HG02840 (cell line): Measurements from ENCODE around the gene PFKM.
"Not testable (repeated sequence)": the region's sequence is repeated elsewhere in the genome, so short reads cannot be mapped to it uniquely, and the experiment has no call there.

ENCODE experiments used
- ATAC-seq: cut with Tn5 transposase; IDR thresholded peaks from one replicate; pipeline ENCODE4 v1.9.1; 2021; ENCODE audit warnings: mild to moderate bottlenecking, moderate library complexity, moderate number of reproducible peaks; ENCODE audit not compliant: unreplicated experiment, low FRiP score

The PFKM gene

DNA sequence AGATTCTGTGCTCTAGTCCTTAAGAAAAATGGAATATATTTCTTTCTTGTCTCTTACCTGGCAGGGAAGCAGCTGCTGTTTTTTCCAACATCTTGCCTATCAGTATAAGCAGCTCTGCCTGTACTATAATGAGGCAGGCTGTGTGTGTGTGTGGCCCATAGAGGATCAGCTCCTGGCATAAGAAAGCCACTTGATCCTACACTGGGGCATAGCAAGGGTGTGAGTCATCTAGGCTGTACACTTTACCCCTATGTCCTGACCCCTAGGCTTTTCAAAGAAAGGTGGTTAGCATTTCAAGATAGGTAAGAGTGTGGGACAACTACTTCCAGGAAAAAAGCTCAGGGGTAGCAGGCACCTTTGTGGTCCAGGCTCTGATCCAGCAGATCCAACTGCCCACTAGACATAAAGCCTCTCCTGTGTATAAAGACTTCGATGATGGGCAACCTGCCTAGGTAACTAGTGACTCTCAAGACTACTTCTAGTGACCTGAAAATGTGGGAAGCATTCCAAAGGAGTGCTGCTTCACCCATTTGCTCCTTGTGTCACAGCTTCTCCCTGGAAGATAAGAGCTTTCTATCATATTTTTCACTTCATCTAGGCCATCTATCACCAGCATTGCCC is 8.4 kb upstream of the PFKM start:
- no peak for ATAC-seq

DNA sequence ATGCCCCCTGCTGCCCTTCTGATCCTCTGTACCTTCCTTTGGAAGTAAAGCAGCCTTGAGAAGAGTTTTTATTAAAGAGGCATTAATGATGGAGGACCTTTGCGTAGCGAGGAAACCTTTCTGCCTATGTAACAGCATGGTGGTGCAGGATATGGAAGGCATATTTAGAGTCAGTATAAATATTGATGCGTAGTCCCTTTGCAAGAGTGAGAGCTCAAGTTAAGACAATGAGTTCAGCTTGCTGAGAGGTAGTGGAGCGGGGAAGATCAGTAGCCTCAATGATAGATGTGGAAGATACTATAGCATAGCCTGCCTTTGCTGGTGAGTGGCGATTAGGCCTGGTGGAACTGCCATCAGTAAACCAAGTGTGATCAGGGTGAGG is 7.9 kb upstream of the PFKM start:
- not testable (repeated sequence) for ATAC-seq

DNA sequence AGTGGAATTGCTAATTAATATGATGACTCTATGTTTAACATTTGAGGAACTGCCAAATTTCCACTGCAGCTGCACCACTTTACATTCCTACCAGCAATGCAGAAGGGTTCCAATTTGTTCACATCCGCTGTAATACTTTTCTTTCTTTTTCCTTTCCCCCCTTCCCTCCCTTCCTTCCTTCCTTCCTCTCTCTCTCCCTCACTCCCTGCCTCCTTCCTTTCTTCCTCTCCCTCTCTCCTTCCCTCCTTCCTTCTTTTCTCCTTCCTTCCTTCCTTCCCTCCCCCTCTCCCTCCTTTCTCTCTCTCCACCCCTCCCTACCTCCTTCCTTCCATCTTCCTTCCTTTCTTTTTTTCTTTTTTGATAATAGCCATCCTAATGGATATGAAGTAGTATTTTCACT is 3.2 kb upstream of the PFKM start:
- ATAC-seq = no peak

DNA sequence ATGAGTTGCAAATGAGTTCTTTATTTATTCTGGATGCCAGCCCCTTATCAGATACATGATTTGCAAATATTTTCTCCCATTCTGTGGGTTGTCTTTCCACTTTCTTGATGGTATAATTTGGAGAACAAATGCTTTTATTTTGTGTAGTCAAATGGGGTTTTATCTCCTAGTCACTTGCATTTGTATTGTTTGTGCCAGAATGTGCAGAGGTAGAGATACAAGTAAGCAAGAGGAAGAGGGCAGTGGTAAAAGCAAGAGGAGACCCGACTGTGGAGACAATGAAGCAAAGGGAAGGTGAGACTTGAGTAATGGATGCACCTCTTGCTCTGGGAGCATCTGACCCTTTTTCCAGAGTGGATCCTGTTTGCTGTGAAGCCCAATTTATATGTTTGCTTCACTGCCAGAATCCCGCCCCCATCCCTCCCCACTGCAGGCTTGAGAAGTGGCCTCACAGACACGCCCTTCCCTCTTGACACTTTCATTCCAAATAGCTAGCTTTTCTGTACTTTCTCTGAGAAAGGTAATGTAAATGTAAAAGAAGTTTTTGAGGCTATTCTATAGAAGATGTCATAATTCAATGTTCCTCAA is 786 bp upstream of the PFKM start:
- no peak for ATAC-seq

DNA sequence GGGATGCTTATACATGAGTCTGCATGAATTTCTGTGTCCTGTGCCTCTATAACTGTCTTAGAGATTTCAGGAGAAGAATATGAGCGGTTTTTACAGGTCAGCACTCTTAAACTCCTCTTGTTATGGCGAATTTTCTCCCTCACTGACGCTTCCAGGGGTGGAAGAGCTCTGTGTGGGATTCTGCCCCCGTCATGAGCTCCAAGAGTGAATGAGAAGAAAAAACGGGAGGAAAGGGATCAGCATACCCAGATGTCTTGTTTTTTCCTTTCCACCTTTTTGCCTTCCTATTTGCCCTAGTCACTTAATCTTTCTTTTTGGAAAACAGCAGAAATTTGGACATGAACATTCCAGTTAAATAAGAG is 651 bp downstream of the PFKM start:
- ATAC-seq = no peak

DNA sequence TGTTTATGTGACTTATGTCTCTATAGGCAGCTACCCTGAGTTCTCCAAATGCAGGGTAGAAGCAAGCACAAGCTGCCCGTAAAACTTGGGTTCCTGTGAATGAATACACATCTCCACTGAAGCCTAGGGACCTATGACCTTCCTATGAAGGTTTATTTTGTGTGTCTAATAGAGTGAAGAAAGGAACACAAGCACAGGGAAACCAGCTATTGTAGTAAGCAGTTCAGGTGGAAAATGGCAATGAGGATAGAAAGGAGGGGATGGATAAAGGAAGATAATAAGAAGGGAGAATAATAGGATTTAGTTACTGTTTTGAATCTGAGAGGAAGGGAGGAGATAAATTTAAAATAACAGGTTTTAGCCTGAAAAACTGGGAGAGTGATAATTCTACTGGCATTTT is 2.4 kb downstream of the PFKM start:
- no peak for ATAC-seq

DNA sequence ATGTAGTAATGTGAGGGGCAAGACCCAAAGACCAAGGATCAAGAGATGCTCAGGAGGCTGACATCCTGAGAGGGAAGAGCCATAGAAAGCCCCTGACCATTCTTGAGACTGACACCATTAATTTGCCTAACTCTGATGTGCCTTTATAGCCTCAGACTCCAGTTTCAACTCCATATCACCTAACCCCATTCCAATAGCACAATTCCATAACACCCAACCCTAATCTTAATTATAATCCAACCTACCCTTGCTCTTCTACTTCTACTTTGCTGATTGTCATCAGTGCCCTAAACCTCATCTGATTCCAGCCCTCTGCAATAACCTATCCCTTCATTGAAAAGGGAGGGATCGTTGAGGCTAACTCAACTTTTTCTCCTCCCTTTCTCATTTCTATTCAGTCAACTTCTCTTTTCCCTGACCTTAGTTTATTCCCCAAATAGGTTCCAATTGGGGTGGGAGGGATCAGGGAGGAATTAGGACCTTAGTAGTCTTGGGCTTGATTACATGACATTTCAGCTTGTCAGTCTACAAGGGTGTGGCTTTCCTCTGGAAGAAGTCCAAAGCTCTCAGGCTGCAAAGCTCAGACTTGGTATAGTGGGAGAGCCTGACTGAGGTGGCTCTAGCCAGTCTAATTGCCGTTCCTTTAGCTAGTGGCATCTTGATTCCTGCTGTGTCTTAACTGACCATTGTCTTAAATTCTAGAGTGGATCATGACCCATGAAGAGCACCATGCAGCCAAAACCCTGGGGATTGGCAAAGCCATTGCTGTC is 3.1 kb downstream of the PFKM start:
- no peak for ATAC-seq

DNA sequence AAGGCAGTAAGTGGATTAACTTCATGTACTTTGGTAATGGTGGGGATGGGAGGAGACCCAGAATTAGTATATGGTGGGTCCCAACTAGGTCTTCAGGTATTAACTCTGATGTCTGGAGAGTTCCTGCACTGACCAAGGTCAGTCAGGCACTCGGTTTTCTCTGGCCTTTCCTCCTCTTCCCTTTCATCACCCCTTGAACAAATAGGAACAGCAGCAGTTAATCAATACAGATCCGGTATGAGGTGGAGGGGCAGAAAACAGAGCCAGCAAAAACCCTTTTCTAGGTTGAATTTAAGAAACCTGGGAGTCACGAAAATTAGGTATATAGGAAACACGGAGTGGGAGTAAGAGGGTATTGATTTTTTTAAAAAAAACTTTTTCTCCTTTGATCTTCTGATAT is 4.0 kb downstream of the PFKM start:
- no peak for ATAC-seq

DNA sequence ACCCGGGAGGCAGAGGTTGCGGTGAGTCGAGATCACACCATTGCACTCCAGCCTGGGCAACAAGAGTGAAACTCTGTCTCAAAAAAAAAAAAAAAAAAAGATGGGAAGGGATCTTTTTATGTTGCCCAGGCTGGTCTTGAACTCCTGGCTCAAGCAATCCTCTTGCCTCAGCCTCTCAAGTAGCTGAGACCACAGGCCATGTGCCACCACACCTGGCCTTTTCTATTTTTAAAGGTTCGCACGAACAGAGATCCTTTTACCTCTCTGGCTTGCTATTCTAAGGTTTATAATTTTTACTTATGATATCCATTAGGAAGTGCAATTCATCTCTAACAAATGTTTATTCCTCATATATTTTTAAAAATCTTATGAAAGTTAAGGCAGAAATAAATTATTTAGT is 6.4 kb downstream of the PFKM start:
- not testable (repeated sequence) for ATAC-seq

DNA sequence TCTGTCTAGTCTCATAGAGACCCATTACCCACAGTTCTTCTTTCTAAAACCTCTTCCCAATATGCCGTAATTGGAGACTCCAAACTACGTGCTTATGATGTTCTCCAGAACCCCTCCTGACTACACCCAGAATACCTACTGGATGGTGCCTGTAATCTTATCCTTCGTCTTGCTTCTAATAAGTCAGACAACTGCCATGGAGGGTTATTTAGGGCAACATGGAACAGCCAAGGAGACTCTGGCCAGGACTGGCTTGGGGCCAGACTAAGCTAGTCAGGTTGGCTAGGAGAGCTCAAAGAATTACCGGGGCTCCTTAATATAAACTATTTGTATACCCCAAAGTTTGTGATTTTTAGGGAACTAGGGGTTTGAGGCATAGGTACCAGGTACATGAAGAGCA is 6.8 kb downstream of the PFKM start:
- ATAC-seq = no peak

DNA sequence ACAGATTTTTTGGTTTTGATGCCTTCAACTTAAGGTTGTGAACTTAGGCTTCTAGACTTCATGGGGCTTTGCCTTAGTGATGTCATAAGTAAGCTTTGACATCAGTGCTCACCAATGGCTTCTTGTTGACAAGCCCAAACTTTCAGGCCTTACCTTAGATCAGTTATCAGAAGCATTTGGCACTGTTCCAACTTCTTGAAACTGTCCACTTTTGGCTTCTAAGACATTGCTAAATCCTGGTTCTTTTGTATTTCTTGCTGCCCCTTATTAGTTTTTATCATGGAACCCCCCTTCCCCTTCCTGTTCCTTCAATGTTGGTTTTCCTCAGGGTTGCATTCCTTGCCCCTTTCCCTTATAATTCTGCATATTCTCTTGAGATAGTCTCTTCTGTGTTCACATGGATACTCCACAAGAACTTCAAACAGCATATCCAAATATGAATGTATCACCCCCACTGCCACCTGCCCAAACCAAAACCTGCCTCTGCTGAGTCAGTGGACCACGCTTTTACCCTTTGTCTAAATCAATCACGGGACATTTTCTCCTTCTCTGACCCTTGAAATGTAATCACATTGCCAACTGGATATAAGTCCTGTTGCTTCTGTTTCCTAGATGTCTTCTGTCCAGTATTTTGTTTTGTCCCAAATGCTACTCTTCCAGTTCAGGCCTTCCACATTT is 7.9 kb downstream of the PFKM start:
- no peak for ATAC-seq

DNA sequence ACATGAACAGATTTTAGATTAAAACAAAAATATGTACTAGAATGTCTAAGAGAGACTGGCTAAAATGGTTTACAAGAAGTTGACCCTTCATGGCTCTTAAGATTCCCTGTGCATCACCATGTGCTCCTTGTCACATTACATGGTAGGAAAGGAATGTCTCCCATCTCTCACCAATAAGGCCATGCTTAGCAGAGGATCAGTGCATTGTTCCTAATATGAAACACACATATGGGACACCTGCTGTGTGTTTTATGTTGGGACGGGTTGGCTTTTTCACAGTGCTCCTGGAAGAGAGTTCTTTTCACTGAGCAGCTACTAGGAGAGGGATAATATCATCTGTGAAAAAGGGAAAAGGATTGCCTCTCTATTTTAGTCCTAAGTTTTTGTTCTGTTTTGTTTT is 9.6 kb downstream of the PFKM start:
- no peak for ATAC-seq

DNA sequence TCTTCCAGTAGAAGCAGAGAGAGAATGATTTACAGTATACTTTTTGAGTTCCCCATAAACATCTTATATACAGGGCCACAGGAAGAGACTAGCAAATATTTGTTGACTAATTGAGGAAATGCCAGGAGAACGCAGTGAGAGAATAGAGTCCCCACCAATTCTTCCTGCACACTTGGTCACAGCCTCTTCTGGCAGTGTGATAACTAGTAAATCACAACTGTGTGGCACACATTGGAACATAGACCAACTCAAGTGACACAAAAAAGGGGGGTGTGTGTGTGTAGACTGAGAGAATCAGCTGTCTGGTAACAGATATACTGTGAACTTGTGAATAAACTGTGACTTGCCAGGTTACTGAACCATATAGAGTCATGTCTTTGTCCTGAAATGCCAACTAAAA is 10.2 kb downstream of the PFKM start:
- no peak for ATAC-seq

DNA sequence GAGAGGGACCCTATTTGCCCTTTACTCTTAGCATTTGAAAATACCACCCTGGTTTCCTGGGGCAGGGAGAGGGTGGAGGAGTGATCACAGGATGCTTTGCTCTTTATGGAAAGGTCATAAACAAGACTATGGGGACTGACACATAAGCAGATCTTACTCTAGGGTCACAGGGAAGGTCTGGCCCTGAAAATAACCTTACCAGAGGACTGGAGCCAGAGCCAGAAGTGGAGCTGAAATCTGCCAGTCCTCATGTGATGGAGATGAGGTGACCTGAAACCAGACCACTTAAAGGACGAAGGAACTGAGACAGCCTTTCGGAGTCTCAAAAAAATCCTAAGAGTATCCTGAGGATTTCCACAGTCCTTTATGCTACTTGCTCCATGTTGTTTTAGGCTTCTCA is 12.4 kb downstream of the PFKM start:
- no peak for ATAC-seq

DNA sequence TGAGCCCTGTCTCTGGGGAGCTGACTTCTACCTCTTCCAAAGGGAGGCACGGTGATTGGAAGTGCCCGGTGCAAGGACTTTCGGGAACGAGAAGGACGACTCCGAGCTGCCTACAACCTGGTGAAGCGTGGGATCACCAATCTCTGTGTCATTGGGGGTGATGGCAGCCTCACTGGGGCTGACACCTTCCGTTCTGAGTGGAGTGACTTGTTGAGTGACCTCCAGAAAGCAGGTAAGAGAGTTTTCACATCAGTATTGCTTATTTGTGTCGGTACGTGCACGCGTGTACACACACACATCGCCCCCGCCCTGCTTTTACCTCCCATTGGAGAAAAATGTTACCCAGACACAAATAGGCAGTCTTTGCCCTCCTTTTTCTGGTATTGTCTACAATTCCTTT is 13.7 kb downstream of the PFKM start:
- ATAC-seq = no peak

DNA sequence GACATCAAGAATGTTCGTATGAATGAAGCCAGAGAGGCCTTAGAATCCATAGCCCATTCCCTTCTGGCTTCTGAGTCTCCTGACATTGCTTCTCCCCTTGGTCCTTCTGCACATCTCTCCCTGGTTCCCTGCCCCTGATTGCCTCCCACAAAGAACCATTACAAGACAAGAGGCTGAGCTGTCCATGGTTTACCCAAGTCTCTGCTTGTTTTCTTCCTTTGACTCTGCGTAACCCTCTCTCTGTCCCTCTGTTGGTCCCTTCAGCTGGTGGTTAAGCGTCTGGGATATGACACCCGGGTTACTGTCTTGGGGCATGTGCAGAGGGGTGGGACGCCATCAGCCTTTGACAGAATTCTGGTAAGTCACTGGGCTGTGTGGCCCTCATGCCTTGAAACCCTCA is 15.9 kb downstream of the PFKM start:
- no peak for ATAC-seq

DNA sequence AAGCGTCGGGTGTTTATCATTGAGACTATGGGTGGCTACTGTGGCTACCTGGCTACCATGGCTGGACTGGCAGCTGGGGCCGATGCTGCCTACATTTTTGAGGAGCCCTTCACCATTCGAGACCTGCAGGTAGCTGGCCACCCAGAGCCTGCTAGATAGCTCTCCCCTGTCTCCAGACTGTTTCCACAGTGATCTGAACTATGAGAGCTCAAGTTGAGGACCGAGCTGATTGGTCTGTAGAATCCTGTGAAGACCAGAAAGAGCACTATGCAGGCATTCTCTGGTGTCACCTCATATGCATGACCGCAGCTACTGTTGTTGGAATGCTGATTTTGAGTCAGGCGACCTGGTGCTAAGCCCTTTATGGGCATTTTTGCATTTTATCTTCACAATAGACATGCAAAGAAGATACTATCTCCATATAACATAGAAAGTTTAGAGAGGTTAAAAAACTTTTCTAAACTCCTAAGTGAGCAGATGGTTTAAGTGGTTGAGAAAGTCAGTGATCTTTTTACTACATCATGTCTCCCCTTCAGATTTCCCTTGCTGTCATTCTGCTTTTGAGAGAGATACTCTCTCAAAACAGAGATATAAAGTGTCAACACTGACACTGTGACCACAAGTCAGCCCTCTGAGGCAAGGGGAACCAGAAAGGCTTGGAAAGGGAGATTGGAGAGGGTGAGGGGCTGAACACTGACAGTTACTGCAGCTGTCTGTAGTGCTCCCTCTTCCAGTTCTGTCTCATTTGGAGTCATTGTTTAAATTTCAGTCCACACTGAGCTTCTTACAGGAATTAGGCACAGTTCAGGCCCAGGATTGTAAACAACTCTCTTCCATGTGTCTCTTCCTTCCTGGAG is 23.9 kb downstream of the PFKM start:
- no peak for ATAC-seq

DNA sequence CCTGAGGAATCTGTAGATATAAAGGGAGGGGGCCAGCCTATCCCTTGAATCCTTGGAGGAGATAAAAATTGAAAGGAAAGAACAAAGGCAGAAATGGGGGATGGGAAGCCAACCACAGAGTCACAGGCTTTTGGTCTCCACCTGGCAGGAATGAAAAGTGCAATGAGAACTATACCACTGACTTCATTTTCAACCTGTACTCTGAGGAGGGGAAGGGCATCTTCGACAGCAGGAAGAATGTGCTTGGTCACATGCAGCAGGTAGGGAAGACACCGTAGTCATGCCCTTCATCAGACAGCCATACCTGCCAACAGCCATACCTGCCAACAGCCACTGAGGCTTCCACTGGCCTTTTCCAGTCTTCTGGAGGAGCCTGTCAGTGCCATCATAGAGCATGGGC is 24.7 kb downstream of the PFKM start:
- no peak for ATAC-seq

DNA sequence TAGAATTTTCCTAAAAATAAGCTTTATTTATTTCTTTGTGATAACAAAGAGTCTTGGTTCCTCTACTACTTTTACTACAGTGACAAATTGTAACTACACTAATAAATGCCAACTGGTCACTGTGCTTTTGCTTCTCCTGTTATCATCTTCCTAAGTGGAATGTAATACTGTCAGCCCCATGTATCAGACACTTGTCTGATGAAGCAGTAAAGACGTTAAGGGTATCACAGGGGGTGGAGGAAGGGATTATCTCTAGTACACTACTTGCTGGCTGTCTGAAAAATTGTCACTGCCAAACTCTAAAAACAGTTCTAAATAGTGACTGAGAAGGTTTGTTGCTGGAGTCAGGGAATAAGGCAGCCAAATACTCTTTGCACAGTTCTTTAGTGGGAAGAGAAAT is 26.8 kb downstream of the PFKM start:
- no peak for ATAC-seq

DNA sequence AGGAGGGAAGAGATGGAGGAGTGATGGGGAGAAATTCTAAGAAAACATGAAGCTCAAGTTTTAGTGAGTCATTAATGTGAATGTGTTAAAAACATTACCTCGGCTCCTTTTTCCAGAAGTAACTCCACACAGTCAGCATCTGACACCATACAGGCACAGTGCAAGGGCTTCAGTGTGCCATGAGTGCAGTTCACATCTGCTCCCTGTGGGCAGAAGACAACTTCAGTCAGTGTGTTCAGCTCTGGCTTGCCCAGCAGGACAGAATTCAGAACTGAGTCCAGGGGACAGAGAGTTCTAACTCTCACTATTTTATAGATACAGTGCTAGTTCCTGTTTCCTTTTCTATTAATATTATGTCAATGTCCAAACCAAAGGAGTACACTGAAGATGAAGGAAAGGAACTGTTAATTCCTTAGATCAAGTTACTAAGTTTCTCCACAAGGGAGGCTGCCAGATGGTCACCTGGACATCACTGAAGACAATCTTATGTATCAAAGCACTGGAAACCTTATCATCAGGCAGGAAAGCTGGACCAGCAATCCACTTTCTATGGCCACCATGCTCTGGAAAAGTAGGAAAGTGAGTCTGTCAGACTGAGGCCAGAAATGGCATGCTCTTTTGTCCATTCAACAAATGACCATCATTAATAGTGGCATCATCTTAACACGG is 32.1 kb downstream of the PFKM start:
- no peak for ATAC-seq
